Measurements from ENCODE around the gene KREMEN1.
"Not testable (repeated sequence)": the region's sequence is repeated elsewhere in the genome, so short reads cannot be mapped to it uniquely, and the experiment has no call there.

The KREMEN1 gene

DNA sequence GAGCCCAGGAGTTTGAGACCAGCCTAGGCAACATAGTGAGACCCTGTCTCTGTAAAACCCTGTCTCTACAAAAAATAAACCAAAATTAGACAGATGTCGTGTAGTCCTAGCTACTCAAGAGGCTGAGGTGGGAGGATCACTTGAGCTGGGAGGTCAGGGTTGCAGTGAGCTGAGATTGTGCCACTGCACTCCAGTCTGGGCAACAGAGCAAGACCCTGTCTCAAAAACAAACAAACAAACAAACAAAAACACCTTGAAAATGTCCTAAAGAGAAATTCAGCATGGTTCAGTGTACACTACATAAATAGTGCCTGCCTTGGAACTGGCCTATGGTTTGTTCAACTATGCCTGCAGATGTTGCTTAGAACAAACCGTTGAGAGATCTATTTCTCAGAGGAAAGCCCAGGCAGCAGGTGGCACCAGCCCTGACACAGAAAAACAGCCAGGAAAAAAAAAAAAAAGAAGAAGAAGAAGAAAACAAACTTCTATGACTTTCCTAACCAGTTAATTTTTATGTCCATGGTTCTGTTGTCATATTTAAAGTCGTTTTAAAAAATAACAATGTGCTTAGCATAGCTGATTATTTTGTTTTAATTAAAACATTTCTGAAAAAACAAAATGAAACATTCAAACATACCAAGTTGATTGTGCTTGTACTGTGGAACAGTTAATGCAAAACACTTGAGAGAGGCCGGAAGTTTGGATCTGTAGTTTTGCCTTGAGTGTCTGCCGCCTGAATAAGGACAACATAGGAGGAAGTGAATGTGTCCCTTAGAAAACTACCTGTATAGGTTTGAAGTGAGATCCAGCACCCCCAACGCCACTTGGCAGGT is 5.4 kb downstream of the KREMEN1 start:
- DNase-seq (ENCODE audit: low read depth, low spot score), result no peak

DNA sequence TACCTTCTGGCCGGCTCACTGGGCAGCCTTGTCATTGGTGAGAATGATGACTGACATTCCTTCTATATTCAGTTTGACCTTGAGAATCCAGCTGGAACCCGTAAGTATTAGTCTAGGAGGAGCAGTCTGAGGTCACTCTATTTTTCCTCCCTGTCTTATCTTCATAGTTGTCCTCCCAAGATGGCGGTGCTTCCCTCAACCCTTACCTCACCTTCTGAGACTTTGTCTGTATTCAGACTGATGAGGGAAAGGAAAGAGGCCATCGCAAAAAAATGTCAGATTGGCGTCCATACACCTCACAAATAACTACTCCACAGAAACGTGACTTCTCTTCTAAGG is 6.0 kb downstream of the KREMEN1 start:
- no peak for DNase-seq (ENCODE audit: low read depth, low spot score)

GRCh38 chr22:29079218-29079901 is 6.5 kb downstream of the KREMEN1 start:
- no peak for DNase-seq (ENCODE audit: low read depth, low spot score)

DNA sequence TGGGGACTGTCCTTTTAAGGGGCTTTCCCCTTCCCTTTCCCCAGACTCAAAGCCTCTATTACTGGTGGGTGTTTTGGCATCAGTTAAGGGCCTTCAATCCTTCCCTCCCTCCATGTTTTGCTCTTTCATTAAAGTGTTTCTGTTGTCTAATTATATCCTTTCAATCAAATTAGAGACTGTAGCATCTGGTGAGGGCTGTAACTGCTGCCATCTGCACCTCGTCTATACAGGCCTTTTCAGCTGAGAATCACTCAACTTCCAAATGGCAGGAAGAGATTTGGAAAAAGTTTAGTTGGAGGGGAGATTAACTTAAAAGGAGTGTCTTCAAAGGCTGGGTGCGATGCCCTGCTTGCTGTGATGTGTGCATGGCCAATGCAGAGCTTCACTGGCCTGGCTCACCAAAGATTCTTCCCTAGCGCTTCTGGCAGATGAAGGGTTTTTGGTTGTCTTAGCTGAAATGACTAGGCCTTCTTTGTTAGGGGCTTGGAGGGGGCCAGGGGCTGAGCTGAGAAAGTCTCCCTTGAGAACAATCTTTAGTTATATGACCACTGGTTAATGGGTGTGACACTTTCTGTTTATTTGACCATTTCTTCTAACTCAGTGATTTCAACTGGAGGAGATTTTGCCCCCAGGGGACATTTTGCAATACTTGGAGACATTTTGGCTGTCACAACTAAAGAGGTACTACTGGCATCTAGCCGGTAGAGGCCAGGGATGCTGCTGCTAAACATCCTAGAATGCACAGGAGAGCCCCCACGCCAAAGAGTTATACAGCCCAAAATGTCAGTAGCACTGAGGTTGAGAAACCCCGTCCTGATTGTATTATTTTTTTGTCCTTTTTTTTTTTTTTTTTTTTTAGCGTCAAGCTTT is 7.5 kb downstream of the KREMEN1 start:
- no peak for DNase-seq (ENCODE audit: low read depth, low spot score)

GRCh38 chr22:29081517-29082236 is 8.8 kb downstream of the KREMEN1 start:
- no peak for DNase-seq (ENCODE audit: low read depth, low spot score)

DNA sequence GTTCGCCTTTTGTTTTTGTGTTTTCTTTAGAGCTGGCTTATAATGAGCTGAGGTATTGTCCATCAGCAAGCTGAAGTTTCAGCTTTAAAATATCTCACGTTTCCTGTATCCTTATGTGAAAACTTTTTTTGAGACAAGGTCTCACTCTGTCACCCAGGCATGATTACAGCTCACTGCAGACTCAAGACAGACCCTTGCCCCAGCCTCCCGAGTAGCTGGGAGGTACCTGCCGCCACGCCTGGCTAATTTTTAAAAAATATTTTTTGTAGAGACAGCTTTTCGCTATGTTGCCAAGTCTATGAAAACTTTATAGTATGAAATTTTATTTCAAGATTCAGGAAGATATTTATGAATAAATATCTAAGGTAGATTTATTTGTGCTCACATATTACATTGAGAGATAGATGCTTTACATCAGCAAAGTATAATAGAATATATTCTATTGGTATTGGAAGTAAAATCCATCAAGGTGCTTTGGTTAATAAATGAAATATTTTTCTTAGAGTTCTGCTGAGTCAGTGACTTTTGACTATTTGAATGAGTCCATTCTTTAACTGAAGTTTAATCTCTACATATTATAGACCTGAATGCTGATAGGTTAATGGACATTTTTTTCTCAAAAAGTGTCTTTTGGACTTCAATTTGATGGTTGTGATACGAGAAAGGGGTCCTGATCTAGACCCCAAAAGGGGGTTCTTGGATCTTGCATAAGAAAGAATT is 10.2 kb downstream of the KREMEN1 start:
- no peak for DNase-seq (ENCODE audit: low read depth, low spot score)

- DNase-seq (ENCODE audit: low read depth, low spot score), result not testable (repeated sequence)
Measured at GRCh38 chr22:29083576-29083932, 10.7 kb downstream of the KREMEN1 start.

DNA sequence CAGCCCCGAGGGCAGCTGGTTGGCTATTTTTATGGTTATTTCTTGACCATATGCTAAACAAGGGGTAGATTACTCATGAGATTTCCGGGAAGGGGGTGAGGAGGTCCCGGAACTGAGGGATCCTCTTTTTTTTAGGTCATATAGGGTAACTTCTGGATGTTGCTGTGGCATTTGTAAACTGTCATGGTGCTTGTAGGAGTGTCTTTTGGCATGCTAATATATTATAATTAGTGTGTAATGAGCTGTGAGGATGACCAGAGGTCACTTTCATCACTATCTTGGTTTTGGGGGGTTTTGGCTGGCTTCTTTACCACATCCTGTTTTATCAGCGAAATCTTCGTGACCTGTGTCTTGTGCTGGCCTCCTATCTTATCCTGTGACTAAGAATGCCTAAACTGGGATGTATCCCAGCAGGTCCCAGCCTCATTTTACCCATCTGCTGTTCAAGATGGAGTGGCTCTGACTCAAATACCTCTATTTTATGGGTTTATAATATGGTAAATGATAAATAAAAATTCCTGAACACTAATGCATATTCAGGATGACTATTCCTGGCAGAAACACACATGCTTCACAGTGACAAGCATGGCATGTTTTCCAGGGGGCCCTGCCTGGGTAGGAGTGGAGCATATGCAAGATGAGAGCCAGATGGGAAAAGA is 11.2 kb downstream of the KREMEN1 start:
- DNase-seq (ENCODE audit: low read depth, low spot score), result no peak

DNA sequence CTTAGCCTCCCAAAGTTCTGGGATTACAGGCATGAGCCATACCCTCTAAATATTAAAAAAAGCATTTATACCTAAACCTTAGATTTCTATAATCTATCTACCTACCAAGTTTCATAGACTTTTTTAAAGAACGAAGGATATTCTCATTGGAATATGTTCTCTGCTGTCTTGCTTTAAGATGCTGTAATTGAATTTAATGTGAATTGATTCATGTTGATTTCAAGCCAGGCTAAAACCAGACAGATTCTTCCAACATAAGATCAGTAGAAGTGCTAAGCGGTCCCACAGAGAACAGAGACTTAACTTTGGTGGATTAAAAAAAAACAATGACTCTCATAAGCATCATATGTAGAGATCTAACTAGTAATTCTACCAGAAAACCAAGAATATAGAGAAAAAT is 14.2 kb downstream of the KREMEN1 start:
- DNase-seq (ENCODE audit: low read depth, low spot score), result no peak

- no peak for DNase-seq (ENCODE audit: low read depth, low spot score)
Measured at GRCh38 chr22:29088809-29089208, 16.0 kb downstream of the KREMEN1 start.

GRCh38 chr22:29089507-29089906 is 16.7 kb downstream of the KREMEN1 start:
- DNase-seq (ENCODE audit: low read depth, low spot score), result no peak

GRCh38 chr22:29090039-29090438 is 17.2 kb downstream of the KREMEN1 start:
- DNase-seq (ENCODE audit: low read depth, low spot score), result no peak

GRCh38 chr22:29092243-29092642 is 19.4 kb downstream of the KREMEN1 start:
- DNase-seq (ENCODE audit: low read depth, low spot score), result no peak

GRCh38 chr22:29093030-29093429 is 20.2 kb downstream of the KREMEN1 start:
- no peak for DNase-seq (ENCODE audit: low read depth, low spot score)

DNA sequence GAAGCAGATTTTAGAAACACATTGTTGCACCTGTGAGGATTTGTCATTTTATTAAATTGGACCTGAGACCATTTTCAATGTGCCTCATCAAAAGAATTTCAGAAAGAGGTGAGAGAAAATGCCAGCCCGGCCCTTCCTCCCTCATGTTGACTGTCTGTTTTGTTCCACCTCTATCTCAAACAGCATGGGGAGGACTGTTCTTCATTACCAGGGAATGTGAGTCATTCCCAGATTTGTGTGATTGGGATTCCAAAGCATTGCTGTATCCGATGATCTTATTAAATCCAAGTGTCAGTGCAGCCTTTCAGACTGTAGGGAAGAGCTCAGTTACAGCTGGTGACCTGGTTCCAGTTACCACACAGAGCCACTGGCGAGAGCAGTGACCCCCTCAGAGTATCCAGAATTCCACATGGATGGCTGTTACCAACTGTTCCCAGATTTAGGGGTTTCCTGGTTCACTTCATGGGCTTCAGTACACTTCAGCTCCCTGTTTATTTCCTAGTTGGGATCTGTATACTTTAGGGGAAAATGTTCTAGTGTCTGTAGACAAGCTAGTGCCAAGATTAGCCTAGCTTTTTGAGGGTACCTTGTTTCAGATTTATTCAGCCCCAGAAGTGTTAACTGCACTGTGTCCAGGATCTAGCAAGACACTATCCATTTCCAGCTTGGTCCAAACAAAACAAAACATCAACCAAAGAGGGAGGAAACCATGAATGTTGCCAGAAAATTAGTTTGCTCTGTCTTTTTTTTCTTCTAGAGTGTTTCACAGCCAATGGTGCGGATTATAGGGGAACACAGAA is 20.9 kb downstream of the KREMEN1 start:
- DNase-seq (ENCODE audit: low read depth, low spot score), result no peak

GRCh38 chr22:29095459-29095858 is 22.6 kb downstream of the KREMEN1 start:
- DNase-seq (ENCODE audit: low read depth, low spot score), result no peak

GRCh38 chr22:29096736-29097669 is 24.2 kb downstream of the KREMEN1 start:
- no peak for DNase-seq (ENCODE audit: low read depth, low spot score)

- DNase-seq (ENCODE audit: low read depth, low spot score), result no peak
Measured at GRCh38 chr22:29098296-29098695, 25.5 kb downstream of the KREMEN1 start.

- DNase-seq (ENCODE audit: low read depth, low spot score), result no peak
Measured at GRCh38 chr22:29102300-29102699, 29.5 kb downstream of the KREMEN1 start.

All from activated CD4-positive, CD25-positive, alpha-beta regulatory T cell treated with anti-CD3 and anti-CD28 coated beads, Interleukin-2, amount 50 U/mL, for 16 hours (primary cell).